Measurements from ENCODE around the gene LDB2. TPM values are rescaled to one million over a fixed set of nuclear protein-coding genes. Genes with fewer than 3 reads are reported as not detected.

LDB2 gene
- total and polyA plus RNA-seq, 2 donors from 2014 or later = 26.9 to 59.9 TPM

GRCh38 chr4:16503421-16504100 is 394.9 kb downstream of the LDB2 start:
- FAIRE-seq (no peak), DNase-seq (no peak)
- Histone ChIP-seq H3K27me3 (ENCODE audit: control insufficient read depth, insufficient read depth, low read length) (no peaks in the 10 kb centered on the region), H3K4me1 (ENCODE audit: control insufficient read depth in 2 of 3, insufficient read depth in 2 of 3, low read depth in 1 of 3, low read length in 3 of 3) (no peaks in the 10 kb centered on the region), H3K4me3 (ENCODE audit: low read length in 3 of 3) (no peak overlapping the region), H3K9me3 (ENCODE audit: control insufficient read depth in 2 of 3, insufficient read depth in 1 of 3, low read length in 3 of 3) (no peaks in the 10 kb centered on the region), H3K36me3 (ENCODE audit: control insufficient read depth in 2 of 3, insufficient read depth in 3 of 3, low read length in 3 of 3) (peaks cover 0 to 3% (median 2%) of the 10 kb centered on the region in 3 donors), H3K9ac (ENCODE audit: low read length in 3 of 3) (no peak overlapping the region), H3K27ac (ENCODE audit: low read depth in 2 of 2, low read length in 2 of 2) (no peak overlapping the region)
- intact Hi-C loops (cut with DNase I) = no loop called here
- TF ChIP-seq CTCF (IDR thresholded peaks at IDR 0.05; ENCODE audit: borderline replicate concordance, extremely low read depth, insufficient read depth) = no peak

GRCh38 chr4:16498978-16499377 is 399.5 kb downstream of the LDB2 start:
- peaks cover 0 to 2% (median 0%) of the 10 kb centered on the region in 3 donors for H3K4me1 ChIP-seq (ENCODE audit: control insufficient read depth in 2 of 3, insufficient read depth in 2 of 3, low read depth in 1 of 3, low read length in 3 of 3)
- DNase-seq (no peak), FAIRE-seq (no peak)
- TF ChIP-seq CTCF (IDR thresholded peaks at IDR 0.05; ENCODE audit: borderline replicate concordance, extremely low read depth, insufficient read depth) = no peak
- H3K4me3 ChIP-seq (ENCODE audit: low read length in 3 of 3) = no peak overlapping the region
- intact Hi-C loops (cut with DNase I) = no loop called here
- peaks cover 0 to 3% (median 2%) of the 10 kb centered on the region in 3 donors for H3K36me3 ChIP-seq (ENCODE audit: control insufficient read depth in 2 of 3, insufficient read depth in 3 of 3, low read length in 3 of 3)
- no peaks in the 10 kb centered on the region for H3K9me3 ChIP-seq (ENCODE audit: control insufficient read depth in 2 of 3, insufficient read depth in 1 of 3, low read length in 3 of 3)
- no peak overlapping the region for H3K27ac ChIP-seq (ENCODE audit: low read depth in 2 of 2, low read length in 2 of 2)
- no peaks in the 10 kb centered on the region for H3K27me3 ChIP-seq (ENCODE audit: control insufficient read depth, insufficient read depth, low read length)
- no peak overlapping the region for H3K9ac ChIP-seq (ENCODE audit: low read length in 3 of 3)

GRCh38 chr4:16496501-16496900 is 401.9 kb downstream of the LDB2 start:
- Histone ChIP-seq H3K9me3 (ENCODE audit: control insufficient read depth in 2 of 3, insufficient read depth in 1 of 3, low read length in 3 of 3) (no peaks in the 10 kb centered on the region), H3K27me3 (ENCODE audit: control insufficient read depth, insufficient read depth, low read length) (no peaks in the 10 kb centered on the region), H3K36me3 (ENCODE audit: control insufficient read depth in 2 of 3, insufficient read depth in 3 of 3, low read length in 3 of 3) (peaks cover 0 to 3% (median 2%) of the 10 kb centered on the region in 3 donors), H3K4me3 (ENCODE audit: low read length in 3 of 3) (no peak overlapping the region), H3K4me1 (ENCODE audit: control insufficient read depth in 2 of 3, insufficient read depth in 2 of 3, low read depth in 1 of 3, low read length in 3 of 3) (peaks cover 0 to 2% (median 0%) of the 10 kb centered on the region in 3 donors), H3K9ac (ENCODE audit: low read length in 3 of 3) (no peak overlapping the region), H3K27ac (ENCODE audit: low read depth in 2 of 2, low read length in 2 of 2) (no peak overlapping the region)
- FAIRE-seq (no peak), DNase-seq (no peak)
- intact Hi-C loops (cut with DNase I) = no loop called here
- no peak for TF ChIP-seq CTCF (IDR thresholded peaks at IDR 0.05; ENCODE audit: borderline replicate concordance, extremely low read depth, insufficient read depth)

Data from kidney (tissue), 14 donors.